ENCODE results near the gene LNPEP. TPM values are rescaled to one million over a fixed set of nuclear protein-coding genes. Genes with fewer than 3 reads are reported as not detected.

Gene LNPEP
- total and polyA plus RNA-seq, 2 of the 13 experiments (the other 11 are each of a cell fraction or from before 2014, with no cell fraction given), result 8.0 to 16.9 TPM

DNA sequence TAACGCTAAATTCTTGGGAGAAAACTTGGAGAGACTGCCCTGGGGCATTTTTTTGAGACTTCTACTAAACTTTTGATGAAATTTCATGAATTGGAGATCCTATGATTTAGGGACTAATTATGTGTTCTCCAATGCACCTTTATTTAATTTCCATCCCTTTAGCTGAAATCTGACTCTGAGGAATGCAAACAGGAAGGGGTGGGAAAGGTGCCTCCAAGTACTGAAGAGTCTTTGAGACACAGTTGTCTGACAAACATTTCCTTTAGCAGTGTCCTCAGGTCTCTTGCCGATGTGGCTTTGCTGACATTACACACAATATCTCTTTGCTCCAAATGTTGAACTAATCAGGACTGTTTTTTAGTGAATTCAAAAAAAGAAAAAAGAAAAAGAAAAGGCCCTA lies 129.6 kb downstream of the LNPEP start (continued):
- TF ChIP-seq ZNF329 (CRISPR knock-in tag; IDR thresholded peaks at IDR 0.05; ENCODE audit: low read depth) (no peak), TAF15 (IDR thresholded peaks at IDR 0.05; ENCODE audit: low read depth, low read length, poor library complexity, severe bottlenecking) (no peak)
- TF ChIP-seq, protein P1, sequence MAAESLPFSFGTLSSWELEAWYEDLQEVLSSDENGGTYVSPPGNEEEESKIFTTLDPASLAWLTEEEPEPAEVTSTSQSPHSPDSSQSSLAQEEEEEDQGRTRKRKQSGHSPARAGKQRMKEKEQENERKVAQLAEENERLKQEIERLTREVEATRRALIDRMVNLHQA (CRISPR knock-in tag; IDR thresholded peaks at IDR 0.05), result no peak

DNA sequence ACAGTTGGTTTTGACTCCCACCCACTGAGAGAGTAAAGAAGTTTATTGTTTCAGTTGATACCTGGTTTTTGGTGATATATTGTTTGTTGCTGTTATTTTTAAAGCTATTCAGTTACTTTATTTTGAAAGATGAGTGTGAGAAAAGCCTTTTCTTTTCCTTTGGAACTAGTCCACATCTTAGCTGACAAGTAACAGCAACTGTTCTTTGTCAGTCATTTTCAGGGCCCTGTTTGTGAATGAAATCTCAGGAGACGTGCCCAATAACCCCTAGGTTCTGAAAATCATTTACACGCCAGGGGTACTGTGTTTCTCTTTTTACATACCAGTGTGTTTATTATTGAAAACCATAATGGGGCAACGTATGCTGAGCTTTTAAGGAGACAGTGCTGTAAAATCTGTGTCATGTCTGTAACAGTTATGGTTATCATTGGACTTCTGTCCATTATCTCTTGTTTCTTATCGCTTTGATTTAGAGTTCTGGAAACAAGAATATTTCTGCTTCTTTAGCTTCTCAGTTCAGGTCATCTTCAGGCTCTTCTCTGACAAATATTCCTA lies 131.5 kb downstream of the LNPEP start:
- ChIA-PET CTCF (ENCODE audit: low intra/inter-chr PET ratio, low total read pairs) (no interaction called here), POLR2A (no interaction called here)
- Histone ChIP-seq H3K4me1 (ENCODE audit: insufficient read depth, low read length) (no peaks in the 10 kb centered on the region), H4K20me1 (ENCODE audit: insufficient read depth, low read length) (no peaks in the 10 kb centered on the region), H2AFZ (ENCODE audit: low read length) (no peak overlapping the region), H3K4me3 (replicated peaks in 1 of 3; ENCODE audit: insufficient read depth in 1 of 3, low read depth in 2 of 3, low read length in 3 of 3) (no peak overlapping the region), H3K4me2 (ENCODE audit: low read depth, low read length) (no peak overlapping the region), H3K9ac (ENCODE audit: insufficient read depth, low read depth, low read length) (no peak overlapping the region), H3K27me3 (ENCODE audit: control insufficient read depth in 1 of 2, insufficient read depth in 2 of 2, low read length in 2 of 2) (no peaks in the 10 kb centered on the region), H3K9me3 (ENCODE audit: low read length) (no peaks in the 10 kb centered on the region), H3K36me3 (replicated peaks in 1 of 2; ENCODE audit: control insufficient read depth in 1 of 2, insufficient read depth in 2 of 2, low read length in 2 of 2) (no peaks in the 10 kb centered on the region), H3K79me2 (ENCODE audit: insufficient read depth, low read length) (no peaks in the 10 kb centered on the region), H3K27ac (ENCODE audit: extremely low read length, insufficient read depth, low read length) (no peak overlapping the region)
- BruUV-seq (replicated peaks), result no TSS peak
- ATAC-seq, result no peak
- WGBS (ENCODE audit: low lambda C conversion rate), result 49% methylated on average over 4 of the region's 4 CpGs
- DNase-seq (ENCODE audit: low spot score), result no peak
- intact Hi-C loops (cut with micrococcal nuclease; ENCODE audit: unreplicated experiment), result no loop called here
- in situ Hi-C loops (cut with HindIII; ENCODE audit: extremely low pct_ligation_motif_present, low pct_unique_long_range_greater_than_20kb), result no loop called here
- FAIRE-seq, result no peak
- TF ChIP-seq ZNF777 (CRISPR knock-in tag; IDR thresholded peaks at IDR 0.05), result no peak
- no peak for TF ChIP-seq SP2 (CRISPR knock-in tag; IDR thresholded peaks at IDR 0.05)
- TF ChIP-seq ZNF746 (CRISPR knock-in tag; IDR thresholded peaks at IDR 0.05), result no peak
- no peak for TF ChIP-seq PAX8 (CRISPR knock-in tag; IDR thresholded peaks at IDR 0.05; ENCODE audit: borderline replicate concordance)
- no peak for TF ChIP-seq TCF7 (IDR thresholded peaks at IDR 0.05; ENCODE audit: low read depth)
- no peak for TF ChIP-seq NCOR1 (IDR thresholded peaks at IDR 0.05; ENCODE audit: borderline replicate concordance, low read length)
- TF ChIP-seq NAIF1 (CRISPR knock-in tag; IDR thresholded peaks at IDR 0.05; ENCODE audit: borderline replicate concordance), result no peak
- TF ChIP-seq ZSCAN25 (CRISPR knock-in tag; IDR thresholded peaks at IDR 0.05), result no peak
- TF ChIP-seq ZNF468 (CRISPR knock-in tag; IDR thresholded peaks at IDR 0.05), result no peak
- TF ChIP-seq ZNF772 (CRISPR knock-in tag; IDR thresholded peaks at IDR 0.05), result no peak
- TF ChIP-seq, protein P2, sequence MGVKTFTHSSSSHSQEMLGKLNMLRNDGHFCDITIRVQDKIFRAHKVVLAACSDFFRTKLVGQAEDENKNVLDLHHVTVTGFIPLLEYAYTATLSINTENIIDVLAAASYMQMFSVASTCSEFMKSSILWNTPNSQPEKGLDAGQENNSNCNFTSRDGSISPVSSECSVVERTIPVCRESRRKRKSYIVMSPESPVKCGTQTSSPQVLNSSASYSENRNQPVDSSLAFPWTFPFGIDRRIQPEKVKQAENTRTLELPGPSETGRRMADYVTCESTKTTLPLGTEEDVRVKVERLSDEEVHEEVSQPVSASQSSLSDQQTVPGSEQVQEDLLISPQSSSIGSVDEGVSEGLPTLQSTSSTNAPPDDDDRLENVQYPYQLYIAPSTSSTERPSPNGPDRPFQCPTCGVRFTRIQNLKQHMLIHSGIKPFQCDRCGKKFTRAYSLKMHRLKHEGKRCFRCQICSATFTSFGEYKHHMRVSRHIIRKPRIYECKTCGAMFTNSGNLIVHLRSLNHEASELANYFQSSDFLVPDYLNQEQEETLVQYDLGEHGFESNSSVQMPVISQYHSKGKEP (CRISPR knock-in tag; IDR thresholded peaks at IDR 0.05), result no peak
- TF ChIP-seq, protein P3, sequence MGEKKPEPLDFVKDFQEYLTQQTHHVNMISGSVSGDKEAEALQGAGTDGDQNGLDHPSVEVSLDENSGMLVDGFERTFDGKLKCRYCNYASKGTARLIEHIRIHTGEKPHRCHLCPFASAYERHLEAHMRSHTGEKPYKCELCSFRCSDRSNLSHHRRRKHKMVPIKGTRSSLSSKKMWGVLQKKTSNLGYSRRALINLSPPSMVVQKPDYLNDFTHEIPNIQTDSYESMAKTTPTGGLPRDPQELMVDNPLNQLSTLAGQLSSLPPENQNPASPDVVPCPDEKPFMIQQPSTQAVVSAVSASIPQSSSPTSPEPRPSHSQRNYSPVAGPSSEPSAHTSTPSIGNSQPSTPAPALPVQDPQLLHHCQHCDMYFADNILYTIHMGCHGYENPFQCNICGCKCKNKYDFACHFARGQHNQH (CRISPR knock-in tag; IDR thresholded peaks at IDR 0.05), result no peak
- TF ChIP-seq, protein P4, sequence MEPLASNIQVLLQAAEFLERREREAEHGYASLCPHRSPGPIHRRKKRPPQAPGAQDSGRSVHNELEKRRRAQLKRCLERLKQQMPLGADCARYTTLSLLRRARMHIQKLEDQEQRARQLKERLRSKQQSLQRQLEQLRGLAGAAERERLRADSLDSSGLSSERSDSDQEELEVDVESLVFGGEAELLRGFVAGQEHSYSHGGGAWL (CRISPR knock-in tag; IDR thresholded peaks at IDR 0.05), result no peak
- TF ChIP-seq, protein P5, sequence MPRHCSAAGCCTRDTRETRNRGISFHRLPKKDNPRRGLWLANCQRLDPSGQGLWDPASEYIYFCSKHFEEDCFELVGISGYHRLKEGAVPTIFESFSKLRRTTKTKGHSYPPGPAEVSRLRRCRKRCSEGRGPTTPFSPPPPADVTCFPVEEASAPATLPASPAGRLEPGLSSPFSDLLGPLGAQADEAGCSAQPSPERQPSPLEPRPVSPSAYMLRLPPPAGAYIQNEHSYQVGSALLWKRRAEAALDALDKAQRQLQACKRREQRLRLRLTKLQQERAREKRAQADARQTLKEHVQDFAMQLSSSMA (CRISPR knock-in tag; IDR thresholded peaks at IDR 0.05), result no peak
- TF ChIP-seq ZNF207 (IDR thresholded peaks at IDR 0.05; ENCODE audit: borderline replicate concordance), result no peak
- no peak for TF ChIP-seq HDAC2 (CRISPR knock-in tag; IDR thresholded peaks at IDR 0.05)

Data from HepG2 (cell line).